GM23338 (cell line): ENCODE results near the gene ZBTB25. TPM values are rescaled to one million over a fixed set of nuclear protein-coding genes. Genes with fewer than 3 reads are reported as not detected.

Experiments used
- ATAC-seq: fragments of 200-7000 bp; cut with Tn5 transposase; 3 replicates; pipeline ENCODE4 v1.9.1; 2020
- DNase-seq: peaks from one replicate; pipeline ENCODE4 v3.0.0-alpha.2; 2015; ENCODE audit warnings: low spot score
- H2AFZ ChIP-seq: fragments of 200-600 bp; sonication (generic); 2 replicates; pipeline ENCODE4 v1.8.0; 2016; ENCODE audit warnings: antibody characterized with exemption, mild to moderate bottlenecking, moderate library complexity
- H3F3A ChIP-seq: fragments of 200-600 bp; sonication (generic); replicated peaks from 2 replicates; pipeline ENCODE4 v1.8.0; 2017; ENCODE audit warnings: antibody characterized with exemption, mixed run types, low read depth
- H3K27ac ChIP-seq: fragments of 200-600 bp; sonication (generic); 2 replicates; pipeline ENCODE4 v1.6.1; 2016; ENCODE audit warnings: low read depth
- H3K27me3 ChIP-seq: fragments of 200-600 bp; sonication (generic); 2 replicates; pipeline ENCODE4 v1.8.0; 2016; ENCODE audit warnings: mild to moderate bottlenecking, mixed run types, moderate library complexity; ENCODE audit not compliant: insufficient read depth
- H3K36me3 ChIP-seq: fragments of 200-600 bp; sonication (generic); 2 replicates; pipeline ENCODE4 v1.8.0; 2016; ENCODE audit warnings: mild to moderate bottlenecking; ENCODE audit not compliant: insufficient read depth
- H3K4me1 ChIP-seq: fragments of 200-600 bp; sonication (generic); 2 replicates; pipeline ENCODE4 v1.8.0; 2016; ENCODE audit warnings: mild to moderate bottlenecking, moderate library complexity; ENCODE audit not compliant: insufficient read depth
- H3K4me2 ChIP-seq: fragments of 200-600 bp; sonication (generic); 2 replicates; pipeline ENCODE4 v1.7.1; 2017; ENCODE audit warnings: mixed run types
- H3K4me3 ChIP-seq: fragments of 200-600 bp; sonication (generic); 2 replicates; pipeline ENCODE4 v1.6.1; 2016; ENCODE audit warnings: mixed run types
- H3K79me2 ChIP-seq: fragments of 200-600 bp; sonication (generic); replicated peaks from 2 replicates; pipeline ENCODE4 v1.8.0; 2017; ENCODE audit warnings: mild to moderate bottlenecking; ENCODE audit not compliant: insufficient read depth
- H3K9me2 ChIP-seq: fragments of 200-600 bp; sonication (generic); 2 replicates; pipeline ENCODE4 v1.8.0; 2017; ENCODE audit not compliant: insufficient read depth
- H4K20me1 ChIP-seq: fragments of 200-600 bp; sonication (generic); replicated peaks from 2 replicates; pipeline ENCODE4 v1.8.0; 2017; ENCODE audit warnings: mild to moderate bottlenecking; ENCODE audit not compliant: insufficient read depth
- H3K27ac Mint-ChIP-seq: 2 replicates; pipeline ENCODE4 v1.8.0; 2020; ENCODE audit warnings: inconsistent platforms, mild to moderate bottlenecking, moderate library complexity, mixed read lengths
- H3K27me3 Mint-ChIP-seq: 3 replicates; pipeline ENCODE4 v1.8.0; 2022; ENCODE audit warnings: low read depth, mild to moderate bottlenecking, moderate library complexity, mixed read lengths, inconsistent platforms; ENCODE audit not compliant: insufficient read depth, poor library complexity
- H3K36me3 Mint-ChIP-seq: 3 replicates; pipeline ENCODE4 v1.8.0; 2021; ENCODE audit warnings: low read depth, mild to moderate bottlenecking, inconsistent platforms, moderate library complexity, mixed read lengths
- H3K4me1 Mint-ChIP-seq: 3 replicates; pipeline ENCODE4 v1.8.0; 2020; ENCODE audit warnings: mild to moderate bottlenecking, inconsistent platforms, mixed read lengths
- H3K4me3 Mint-ChIP-seq: 3 replicates; pipeline ENCODE4 v1.8.0; 2021; ENCODE audit warnings: moderate library complexity, mild to moderate bottlenecking, inconsistent platforms, mixed read lengths
- H3K9me3 Mint-ChIP-seq: 3 replicates; pipeline ENCODE4 v1.8.0; 2020; ENCODE audit warnings: moderate library complexity, mild to moderate bottlenecking, inconsistent platforms, mixed read lengths
- CREB1 ChIP-seq: fragments of 250-450 bp; sonication (Bioruptor Pico); IDR thresholded peaks from 2 replicates; pipeline ENCODE4 v1.5.0; 2020; ENCODE audit warnings: low read depth, mild to moderate bottlenecking, moderate library complexity
- EZH2 ChIP-seq: fragments of 200-600 bp; sonication (generic); IDR thresholded peaks from one replicate; pipeline ENCODE4 v1.8.0; 2017; ENCODE audit warnings: antibody characterized with exemption, mild to moderate bottlenecking, low read depth; ENCODE audit not compliant: unreplicated experiment
- STAT1 ChIP-seq: IDR thresholded peaks from one replicate; pipeline ENCODE4 v1.6.1; 2016; ENCODE audit warnings: antibody characterized with exemption; ENCODE audit not compliant: unreplicated experiment
- ZNF331 ChIP-seq: fragments of 250-450 bp; sonication (Bioruptor Pico); IDR thresholded peaks from 2 replicates; pipeline ENCODE4 v1.5.0; 2020; ENCODE audit warnings: low read depth, mild to moderate bottlenecking, moderate library complexity
- polyA plus RNA-seq: library from polyadenylated mRNA; unstranded; fragments of >200 nt; fragmentation: Nextera tagmentation; extraction: Ambion mirVana; gene quantifications from 2 replicates; pipeline ENCODE4 v1.2.1, GENCODE V29; 2016
- total RNA-seq: library from RNA; depleted of rRNA; stranded (reverse); fragments of >200 nt; shearing (Covaris generic); gene quantifications from 2 replicates; pipeline ENCODE4 v1.2.3, GENCODE V29; 2014
- TF ChIP-seq, protein P1 (sequence below): fragments of 250-450 bp; sonication (Bioruptor Pico); IDR thresholded peaks from 2 replicates; pipeline ENCODE4 v1.5.0; 2020; ENCODE audit warnings: mild to moderate bottlenecking, moderate library complexity
- TF ChIP-seq, protein P2 (sequence below): IDR thresholded peaks from 2 replicates; pipeline ENCODE4 v1.6.1; 2016; ENCODE audit warnings: antibody characterized with exemption

ZBTB25 gene
- total and polyA plus RNA-seq, 2 experiments from 2014 or later, result 5.8 to 8.0 TPM

DNA sequence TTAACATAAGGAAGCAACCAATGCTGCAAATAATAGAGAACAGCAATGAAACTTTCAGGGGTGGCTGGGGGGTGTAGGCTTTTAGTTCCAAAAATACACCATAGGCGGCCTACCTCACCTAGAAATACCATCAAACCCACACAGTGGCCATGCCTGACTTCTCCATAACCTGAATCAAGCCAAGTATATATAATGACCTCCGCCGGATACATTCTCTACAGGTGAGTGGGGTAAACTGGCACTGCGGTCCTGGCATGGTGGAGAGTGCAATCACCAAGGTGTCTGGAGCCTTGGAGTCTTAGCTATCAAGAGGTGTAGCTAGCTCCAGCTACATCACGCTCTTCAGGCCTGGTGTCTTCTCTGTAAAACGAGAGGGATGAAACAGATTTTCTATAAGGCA is 1.2 kb downstream of the ZBTB25 start (continued):
- TF ChIP-seq, protein P1, sequence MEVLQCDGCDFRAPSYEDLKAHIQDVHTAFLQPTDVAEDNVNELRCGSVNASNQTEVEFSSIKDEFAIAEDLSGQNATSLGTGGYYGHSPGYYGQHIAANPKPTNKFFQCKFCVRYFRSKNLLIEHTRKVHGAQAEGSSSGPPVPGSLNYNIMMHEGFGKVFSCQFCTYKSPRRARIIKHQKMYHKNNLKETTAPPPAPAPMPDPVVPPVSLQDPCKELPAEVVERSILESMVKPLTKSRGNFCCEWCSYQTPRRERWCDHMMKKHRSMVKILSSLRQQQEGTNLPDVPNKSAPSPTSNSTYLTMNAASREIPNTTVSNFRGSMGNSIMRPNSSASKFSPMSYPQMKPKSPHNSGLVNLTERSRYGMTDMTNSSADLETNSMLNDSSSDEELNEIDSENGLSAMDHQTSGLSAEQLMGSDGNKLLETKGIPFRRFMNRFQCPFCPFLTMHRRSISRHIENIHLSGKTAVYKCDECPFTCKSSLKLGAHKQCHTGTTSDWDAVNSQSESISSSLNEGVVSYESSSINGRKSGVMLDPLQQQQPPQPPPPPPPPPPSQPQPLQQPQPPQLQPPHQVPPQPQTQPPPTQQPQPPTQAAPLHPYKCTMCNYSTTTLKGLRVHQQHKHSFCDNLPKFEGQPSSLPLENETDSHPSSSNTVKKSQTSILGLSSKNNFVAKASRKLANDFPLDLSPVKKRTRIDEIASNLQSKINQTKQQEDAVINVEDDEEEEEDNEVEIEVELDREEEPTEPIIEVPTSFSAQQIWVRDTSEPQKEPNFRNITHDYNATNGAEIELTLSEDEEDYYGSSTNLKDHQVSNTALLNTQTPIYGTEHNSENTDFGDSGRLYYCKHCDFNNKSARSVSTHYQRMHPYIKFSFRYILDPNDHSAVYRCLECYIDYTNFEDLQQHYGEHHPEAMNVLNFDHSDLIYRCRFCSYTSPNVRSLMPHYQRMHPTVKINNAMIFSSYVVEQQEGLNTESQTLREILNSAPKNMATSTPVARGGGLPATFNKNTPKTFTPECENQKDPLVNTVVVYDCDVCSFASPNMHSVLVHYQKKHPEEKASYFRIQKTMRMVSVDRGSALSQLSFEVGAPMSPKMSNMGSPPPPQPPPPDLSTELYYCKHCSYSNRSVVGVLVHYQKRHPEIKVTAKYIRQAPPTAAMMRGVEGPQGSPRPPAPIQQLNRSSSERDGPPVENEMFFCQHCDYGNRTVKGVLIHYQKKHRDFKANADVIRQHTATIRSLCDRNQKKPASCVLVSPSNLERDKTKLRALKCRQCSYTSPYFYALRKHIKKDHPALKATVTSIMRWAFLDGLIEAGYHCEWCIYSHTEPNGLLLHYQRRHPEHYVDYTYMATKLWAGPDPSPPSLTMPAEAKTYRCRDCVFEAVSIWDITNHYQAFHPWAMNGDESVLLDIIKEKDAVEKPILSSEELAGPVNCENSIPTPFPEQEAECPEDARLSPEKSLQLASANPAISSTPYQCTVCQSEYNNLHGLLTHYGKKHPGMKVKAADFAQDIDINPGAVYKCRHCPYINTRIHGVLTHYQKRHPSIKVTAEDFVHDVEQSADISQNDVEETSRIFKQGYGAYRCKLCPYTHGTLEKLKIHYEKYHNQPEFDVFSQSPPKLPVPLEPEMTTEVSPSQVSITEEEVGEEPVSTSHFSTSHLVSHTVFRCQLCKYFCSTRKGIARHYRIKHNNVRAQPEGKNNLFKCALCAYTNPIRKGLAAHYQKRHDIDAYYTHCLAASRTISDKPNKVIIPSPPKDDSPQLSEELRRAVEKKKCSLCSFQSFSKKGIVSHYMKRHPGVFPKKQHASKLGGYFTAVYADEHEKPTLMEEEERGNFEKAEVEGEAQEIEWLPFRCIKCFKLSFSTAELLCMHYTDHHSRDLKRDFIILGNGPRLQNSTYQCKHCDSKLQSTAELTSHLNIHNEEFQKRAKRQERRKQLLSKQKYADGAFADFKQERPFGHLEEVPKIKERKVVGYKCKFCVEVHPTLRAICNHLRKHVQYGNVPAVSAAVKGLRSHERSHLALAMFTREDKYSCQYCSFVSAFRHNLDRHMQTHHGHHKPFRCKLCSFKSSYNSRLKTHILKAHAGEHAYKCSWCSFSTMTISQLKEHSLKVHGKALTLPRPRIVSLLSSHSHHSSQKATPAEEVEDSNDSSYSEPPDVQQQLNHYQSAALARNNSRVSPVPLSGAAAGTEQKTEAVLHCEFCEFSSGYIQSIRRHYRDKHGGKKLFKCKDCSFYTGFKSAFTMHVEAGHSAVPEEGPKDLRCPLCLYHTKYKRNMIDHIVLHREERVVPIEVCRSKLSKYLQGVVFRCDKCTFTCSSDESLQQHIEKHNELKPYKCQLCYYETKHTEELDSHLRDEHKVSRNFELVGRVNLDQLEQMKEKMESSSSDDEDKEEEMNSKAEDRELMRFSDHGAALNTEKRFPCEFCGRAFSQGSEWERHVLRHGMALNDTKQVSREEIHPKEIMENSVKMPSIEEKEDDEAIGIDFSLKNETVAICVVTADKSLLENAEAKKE (CRISPR knock-in tag), result no peak
- no peak for TF ChIP-seq EZH2
- no peak for TF ChIP-seq ZNF331 (CRISPR knock-in tag)

DNA sequence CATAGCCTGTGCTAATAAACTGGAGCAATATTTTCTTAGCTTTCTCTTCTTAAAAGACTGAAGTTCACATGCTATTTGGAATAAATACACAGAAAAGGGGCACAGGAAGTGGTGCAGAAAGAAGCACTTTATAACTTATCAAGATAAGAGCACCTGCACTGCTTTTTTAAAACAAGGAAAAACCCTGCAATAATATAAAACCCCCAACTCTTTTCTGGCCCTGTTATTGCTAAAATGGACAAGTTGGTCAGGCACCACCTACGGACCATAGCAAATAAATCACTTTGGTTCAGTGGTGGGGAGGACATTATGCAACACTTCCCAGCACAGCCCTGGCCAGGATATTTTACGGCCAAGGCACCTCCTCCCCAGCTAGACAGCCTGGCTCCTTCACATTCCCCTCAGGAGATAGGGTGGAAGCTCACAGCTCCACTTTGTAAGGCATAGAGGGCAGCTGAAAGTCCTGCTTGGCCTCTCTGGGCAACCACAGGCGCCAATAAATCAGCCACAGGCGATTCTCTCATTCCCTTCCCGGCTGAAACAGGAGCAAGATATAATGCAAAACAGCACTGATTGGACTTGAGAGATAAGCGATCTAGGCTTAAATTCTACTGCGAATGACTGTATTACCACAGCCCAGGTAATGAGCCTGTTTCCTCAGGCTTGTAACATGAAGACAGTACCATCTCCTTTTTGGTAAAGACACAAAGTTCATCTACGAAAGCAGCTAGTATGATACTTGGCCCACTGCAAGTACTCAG is 2.0 kb downstream of the ZBTB25 start:
- no peaks in the 10 kb centered on the region for H3K36me3 ChIP-seq
- peak overlapping the region; percentile 86 for H3K4me2 ChIP-seq
- peaks cover 71% of the 10 kb centered on the region for H3K79me2 ChIP-seq
- H3K27me3 ChIP-seq, result no peaks in the 10 kb centered on the region
- H4K20me1 ChIP-seq, result 0 out of 2 replicates have a peak, but pooled peaks cover under 1% of the 10 kb centered on the region
- TF ChIP-seq, protein P2, sequence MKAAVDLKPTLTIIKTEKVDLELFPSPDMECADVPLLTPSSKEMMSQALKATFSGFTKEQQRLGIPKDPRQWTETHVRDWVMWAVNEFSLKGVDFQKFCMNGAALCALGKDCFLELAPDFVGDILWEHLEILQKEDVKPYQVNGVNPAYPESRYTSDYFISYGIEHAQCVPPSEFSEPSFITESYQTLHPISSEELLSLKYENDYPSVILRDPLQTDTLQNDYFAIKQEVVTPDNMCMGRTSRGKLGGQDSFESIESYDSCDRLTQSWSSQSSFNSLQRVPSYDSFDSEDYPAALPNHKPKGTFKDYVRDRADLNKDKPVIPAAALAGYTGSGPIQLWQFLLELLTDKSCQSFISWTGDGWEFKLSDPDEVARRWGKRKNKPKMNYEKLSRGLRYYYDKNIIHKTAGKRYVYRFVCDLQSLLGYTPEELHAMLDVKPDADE, result no peak
- TF ChIP-seq EZH2 (no peak), STAT1 (no peak), CREB1 (CRISPR knock-in tag) (no peak)
- H3K4me3 ChIP-seq, result no peak overlapping the region
- no peak overlapping the region for H2AFZ ChIP-seq
- Mint-ChIP-seq H3K9me3 (no peaks in the 10 kb centered on the region), H3K4me1 (peaks cover 25% of the 10 kb centered on the region), H3K36me3 (peaks cover 18% of the 10 kb centered on the region), H3K4me3 (peak overlapping the region; percentile 94; the same call in 2 of the 3 replicates), H3K27me3 (peaks cover 11% of the 10 kb centered on the region), H3K27ac (no peak overlapping the region)
- no peaks in the 10 kb centered on the region for H3K9me2 ChIP-seq
- peaks cover 22% of the 10 kb centered on the region for H3K4me1 ChIP-seq
- no peak overlapping the region for H3K27ac ChIP-seq
- H3F3A ChIP-seq, result peaks cover 8% of the 10 kb centered on the region; the same call in 1 of the 2 replicates
- ATAC-seq, result no peak
- no peak for DNase-seq
